ENCODE results near the gene ATM.

Gene ATM

DNA sequence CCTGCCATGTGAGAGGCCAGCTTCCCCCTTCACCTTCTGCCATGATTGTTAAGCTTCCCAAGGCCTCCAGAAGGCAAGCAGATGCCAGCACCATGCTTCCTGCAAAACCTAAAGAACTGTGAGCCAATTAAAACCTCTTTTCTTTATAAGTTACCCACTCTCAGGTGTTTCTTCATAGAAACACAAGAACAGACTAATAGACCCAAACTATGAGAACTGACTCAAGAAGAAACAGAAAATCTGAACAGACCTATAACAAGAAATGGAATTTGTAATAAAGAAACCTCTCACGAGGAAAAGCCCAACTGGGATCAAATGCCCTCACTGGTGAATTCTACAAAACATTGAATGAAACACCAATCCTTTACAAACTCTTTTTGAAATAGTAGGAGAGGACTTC, 12.4 kb upstream of the ATM start:
- TF ChIP-seq, protein P1, sequence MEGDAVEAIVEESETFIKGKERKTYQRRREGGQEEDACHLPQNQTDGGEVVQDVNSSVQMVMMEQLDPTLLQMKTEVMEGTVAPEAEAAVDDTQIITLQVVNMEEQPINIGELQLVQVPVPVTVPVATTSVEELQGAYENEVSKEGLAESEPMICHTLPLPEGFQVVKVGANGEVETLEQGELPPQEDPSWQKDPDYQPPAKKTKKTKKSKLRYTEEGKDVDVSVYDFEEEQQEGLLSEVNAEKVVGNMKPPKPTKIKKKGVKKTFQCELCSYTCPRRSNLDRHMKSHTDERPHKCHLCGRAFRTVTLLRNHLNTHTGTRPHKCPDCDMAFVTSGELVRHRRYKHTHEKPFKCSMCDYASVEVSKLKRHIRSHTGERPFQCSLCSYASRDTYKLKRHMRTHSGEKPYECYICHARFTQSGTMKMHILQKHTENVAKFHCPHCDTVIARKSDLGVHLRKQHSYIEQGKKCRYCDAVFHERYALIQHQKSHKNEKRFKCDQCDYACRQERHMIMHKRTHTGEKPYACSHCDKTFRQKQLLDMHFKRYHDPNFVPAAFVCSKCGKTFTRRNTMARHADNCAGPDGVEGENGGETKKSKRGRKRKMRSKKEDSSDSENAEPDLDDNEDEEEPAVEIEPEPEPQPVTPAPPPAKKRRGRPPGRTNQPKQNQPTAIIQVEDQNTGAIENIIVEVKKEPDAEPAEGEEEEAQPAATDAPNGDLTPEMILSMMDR (IDR thresholded peaks at IDR 0.05; ENCODE audit: low read depth, low read length) = no peak

DNA sequence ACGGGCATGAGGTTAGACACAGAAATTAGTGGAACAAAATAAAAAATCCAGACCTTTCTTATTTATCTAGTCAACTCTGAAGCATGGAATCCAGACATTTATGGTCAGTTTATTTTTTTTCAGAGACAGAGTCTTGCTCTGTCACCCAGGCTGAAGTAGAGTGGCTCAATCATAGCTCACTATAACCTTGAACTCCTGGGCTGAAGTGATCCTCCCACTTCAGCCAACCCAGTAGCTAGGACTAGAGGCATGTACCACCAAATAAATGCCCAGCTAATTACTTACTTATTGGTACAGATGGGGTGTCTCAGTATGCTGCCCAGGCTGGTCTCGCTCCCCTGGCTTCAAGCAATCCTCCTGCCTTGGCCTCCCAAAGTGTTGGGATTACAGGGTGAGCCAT, 9.1 kb upstream of the ATM start:
- no peak overlapping the region for H3K4me3 ChIP-seq (ENCODE audit: low read depth, low read length)
- TF ChIP-seq, protein P1 (IDR thresholded peaks at IDR 0.05; ENCODE audit: low read depth, low read length) = no peak

More for the DNA sequence above, 12.4 kb upstream of the ATM start:
- H3K4me3 ChIP-seq (ENCODE audit: low read depth, low read length) = no peak overlapping the region

DNA sequence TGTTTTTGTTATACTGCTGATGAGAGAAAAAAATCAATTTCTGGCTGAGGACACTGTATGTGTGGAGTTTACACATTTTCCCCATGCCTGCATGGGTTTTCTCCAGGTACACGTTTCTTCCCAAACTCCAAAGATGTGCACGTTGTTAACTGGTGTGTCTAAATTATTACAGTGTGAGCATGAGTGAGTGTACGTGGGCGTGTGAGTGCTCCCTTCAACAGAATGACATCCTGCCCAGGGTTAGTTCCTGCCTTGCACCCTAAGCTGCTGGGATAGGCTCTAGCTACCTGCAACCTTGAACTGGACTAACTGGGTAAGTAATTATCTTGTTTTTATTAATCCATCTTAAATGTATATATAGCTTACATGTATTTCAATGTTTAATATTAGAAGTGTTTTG, 5.9 kb upstream of the ATM start:
- no peak overlapping the region for H3K4me3 ChIP-seq (ENCODE audit: low read depth, low read length)
- TF ChIP-seq, protein P1 (IDR thresholded peaks at IDR 0.05; ENCODE audit: low read depth, low read length) = no peak

DNA sequence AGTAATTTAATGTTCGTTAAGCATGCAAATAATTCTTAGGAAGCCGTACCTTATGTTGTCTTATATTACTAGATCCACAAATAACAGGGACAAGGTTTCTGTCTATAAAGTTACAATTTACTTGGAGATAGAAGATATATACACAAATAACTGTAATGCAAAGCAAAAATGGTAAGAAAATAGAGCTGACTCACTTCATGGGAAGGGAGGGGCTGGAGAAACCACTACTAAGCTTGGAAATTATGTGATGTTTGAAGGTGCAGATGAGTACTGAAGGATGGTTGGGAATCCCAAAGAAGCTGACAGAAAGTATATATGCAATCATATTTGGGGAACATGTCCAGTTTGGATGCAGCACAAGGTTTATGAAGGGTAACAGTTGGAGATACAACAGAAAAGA, 4.4 kb upstream of the ATM start:
- H3K4me3 ChIP-seq (ENCODE audit: low read depth, low read length) = no peak overlapping the region
- TF ChIP-seq, protein P1 (IDR thresholded peaks at IDR 0.05; ENCODE audit: low read depth, low read length) = no peak

DNA sequence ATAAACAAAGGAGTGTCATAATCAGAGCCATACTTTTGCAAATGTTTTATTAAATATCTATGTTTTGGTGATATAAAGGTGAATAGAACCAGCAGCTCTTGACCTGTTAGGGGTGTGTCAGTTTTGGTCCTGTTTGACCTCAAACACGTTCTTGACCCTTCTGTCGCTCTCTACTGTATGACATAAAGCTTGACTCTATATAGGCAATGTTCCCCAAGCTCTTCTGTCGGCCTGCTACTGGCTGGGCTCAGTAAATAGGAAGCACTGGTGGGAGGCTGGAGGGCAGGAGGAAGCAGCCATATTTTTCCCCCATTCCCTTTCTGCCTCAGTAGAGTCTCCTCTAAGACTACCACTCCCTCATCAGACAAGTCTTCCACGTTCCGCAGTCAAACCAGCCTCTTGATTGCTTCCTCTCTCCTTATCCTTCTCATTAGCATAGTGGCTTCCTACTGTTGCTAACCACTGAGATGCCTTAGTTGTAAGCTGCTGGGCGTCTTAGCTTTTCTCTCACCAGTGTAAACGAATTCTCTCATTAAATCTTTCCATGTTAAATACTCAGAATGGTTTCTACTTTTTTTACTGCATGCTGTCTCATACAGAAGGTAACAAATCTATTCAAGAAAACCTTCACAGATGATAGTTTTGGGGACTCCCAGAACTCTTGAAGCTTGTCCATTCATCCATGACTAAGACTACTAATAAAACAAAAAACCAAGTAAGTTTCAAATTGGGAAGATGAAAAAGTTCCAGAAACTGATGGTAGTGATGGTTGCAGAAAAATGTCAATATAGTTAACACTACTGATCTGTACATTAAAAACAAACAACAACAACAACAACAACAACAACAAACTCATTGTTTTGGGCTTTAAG, 3.7 kb upstream of the ATM start:
- H3K4me3 ChIP-seq (ENCODE audit: low read depth, low read length) = no peak overlapping the region
- TF ChIP-seq, protein P1 (IDR thresholded peaks at IDR 0.05; ENCODE audit: low read depth, low read length) = no peak

DNA sequence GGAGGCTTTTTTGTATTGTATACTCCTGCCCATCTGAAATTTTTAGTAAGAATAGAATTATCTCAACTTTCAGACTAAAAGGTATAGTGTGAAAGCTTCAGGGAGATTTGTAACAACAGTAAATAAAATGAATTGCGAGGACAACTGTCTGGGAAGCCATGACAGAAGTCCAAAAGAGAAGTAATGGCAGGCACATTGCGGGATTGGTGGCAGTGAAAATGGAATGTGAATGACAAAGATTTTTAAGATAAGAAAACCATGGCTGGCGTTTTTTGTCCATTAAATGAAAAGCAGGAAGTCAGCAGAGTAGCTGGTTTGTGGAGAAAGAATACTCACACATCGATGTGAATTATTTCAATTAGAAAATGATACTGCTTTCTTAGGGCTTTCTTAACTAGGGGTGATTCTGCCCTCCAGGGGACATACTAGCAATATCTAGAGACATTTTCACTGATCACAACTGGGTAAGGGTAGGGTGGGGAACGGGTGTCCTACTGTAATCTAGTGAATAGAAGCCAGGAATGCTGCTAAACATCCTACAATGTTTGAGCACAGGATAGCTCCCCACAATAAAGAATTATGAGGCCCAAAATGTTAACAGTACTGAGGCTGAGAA, 2.0 kb upstream of the ATM start:
- peak overlapping the region; percentile 81 for H3K4me3 ChIP-seq (ENCODE audit: low read depth, low read length)
- TF ChIP-seq, protein P1 (IDR thresholded peaks at IDR 0.05; ENCODE audit: low read depth, low read length) = no peak

DNA sequence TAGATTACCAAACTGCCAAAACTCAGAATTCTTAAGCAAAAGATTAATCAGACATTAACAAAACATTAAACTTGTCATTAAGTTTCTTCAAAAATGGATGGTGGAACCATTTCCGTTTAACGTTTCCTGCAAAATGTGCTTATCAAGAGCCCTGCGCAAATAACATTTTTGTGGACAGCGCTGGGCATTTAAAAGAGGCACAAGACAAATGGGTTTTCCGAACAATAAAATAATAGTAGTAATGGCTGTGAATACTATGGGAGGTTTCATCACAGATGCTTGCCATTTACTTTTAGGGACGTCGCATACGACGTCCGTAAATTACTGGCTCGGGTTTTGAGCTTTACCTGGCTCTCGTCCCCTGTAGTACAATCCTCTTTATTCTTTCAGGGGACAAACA, 1.5 kb upstream of the ATM start:
- H3K4me3 ChIP-seq (ENCODE audit: low read depth, low read length) = peak overlapping the region; percentile 81
- TF ChIP-seq, protein P1 (IDR thresholded peaks at IDR 0.05; ENCODE audit: low read depth, low read length) = no peak
